Measurements from ENCODE around the gene GCK.

Gene GCK

DNA sequence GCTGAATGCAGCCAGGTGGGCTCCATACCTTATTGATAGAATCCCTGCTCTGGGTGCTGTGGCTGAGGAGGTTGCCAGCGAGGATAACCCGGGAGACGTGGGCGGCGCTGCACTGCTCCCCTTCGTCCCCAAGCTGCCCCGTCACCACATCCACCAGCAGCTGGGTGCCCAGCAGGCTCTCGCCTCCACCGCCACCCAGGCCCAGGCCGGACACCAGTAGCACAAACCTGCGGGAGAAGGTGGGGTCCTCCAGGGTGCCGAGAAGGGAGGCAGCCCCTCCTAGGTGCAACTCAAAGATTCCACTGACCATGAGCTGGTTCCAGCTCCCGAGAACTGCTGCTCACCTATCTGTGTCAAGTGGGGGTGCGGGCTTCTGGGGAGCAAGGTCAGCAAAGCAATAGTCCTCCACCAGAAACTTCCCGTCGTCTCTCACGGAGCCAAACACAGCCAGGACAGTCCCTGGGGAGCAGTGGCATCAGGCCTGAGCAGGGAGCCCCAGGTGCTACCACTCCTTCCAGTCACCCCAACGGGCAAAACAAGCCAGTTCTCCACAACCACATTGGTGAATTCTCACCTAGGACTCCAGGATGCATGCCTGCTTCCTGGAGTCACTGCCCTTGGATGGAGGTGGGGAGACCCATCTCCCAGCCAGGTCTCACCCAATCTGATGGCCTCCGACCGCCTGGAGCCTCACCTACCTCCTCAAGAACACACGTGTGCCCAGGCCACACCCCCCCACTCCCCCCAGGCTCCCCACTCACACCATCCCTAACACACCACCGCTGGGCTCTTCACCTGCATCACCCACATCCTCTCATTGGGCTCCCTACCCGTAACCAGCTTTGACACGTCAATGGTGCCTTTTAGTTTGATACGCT, 72.2 kb downstream of the GCK start:
- no peak for DNase-seq (ENCODE audit: low read depth)
- no peak overlapping the region for H3K4me3 ChIP-seq (ENCODE audit: low read depth, low read length)
- TF ChIP-seq, protein P1, sequence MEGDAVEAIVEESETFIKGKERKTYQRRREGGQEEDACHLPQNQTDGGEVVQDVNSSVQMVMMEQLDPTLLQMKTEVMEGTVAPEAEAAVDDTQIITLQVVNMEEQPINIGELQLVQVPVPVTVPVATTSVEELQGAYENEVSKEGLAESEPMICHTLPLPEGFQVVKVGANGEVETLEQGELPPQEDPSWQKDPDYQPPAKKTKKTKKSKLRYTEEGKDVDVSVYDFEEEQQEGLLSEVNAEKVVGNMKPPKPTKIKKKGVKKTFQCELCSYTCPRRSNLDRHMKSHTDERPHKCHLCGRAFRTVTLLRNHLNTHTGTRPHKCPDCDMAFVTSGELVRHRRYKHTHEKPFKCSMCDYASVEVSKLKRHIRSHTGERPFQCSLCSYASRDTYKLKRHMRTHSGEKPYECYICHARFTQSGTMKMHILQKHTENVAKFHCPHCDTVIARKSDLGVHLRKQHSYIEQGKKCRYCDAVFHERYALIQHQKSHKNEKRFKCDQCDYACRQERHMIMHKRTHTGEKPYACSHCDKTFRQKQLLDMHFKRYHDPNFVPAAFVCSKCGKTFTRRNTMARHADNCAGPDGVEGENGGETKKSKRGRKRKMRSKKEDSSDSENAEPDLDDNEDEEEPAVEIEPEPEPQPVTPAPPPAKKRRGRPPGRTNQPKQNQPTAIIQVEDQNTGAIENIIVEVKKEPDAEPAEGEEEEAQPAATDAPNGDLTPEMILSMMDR (IDR thresholded peaks at IDR 0.05; ENCODE audit: low read depth, low read length, missing control alignments), result no peak

DNA sequence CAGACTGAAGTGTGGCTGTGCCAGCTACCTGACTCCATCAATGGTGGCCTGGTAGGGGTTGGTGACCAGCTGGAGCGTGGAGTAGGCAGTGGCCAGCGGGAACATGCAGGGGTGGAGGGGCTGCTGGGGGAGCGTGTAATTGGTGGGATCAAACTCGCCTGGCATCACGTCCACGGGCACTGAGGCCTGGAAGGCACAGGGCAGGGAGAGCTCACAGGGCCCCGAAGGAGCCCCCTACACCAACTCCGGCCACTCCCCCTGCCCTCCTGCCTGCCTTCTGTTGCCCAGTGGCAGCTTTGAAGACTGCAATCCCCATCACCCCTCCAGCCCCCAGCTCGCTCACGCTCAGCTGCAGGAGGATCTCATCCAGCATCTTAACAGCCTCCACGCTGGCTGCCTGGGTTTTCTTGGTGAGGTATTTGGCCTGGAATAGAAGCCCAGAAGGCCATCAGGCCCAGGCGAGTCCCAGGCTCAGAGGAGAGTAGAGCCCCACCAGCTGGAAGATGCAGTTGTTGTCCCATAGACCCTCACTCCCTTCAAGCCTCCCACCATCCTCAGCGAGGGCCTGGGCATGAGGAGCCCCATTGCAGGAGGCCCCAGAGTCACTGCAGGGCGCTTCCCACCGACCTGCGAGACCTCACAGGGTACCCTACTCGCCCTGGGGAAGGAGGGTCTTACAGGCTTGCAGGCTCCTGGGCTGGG, 73.0 kb downstream of the GCK start:
- DNase-seq (ENCODE audit: low read depth), result no peak
- H3K4me3 ChIP-seq (ENCODE audit: low read depth, low read length), result no peak overlapping the region
- TF ChIP-seq, protein P1 (IDR thresholded peaks at IDR 0.05; ENCODE audit: low read depth, low read length, missing control alignments), result no peak

DNA sequence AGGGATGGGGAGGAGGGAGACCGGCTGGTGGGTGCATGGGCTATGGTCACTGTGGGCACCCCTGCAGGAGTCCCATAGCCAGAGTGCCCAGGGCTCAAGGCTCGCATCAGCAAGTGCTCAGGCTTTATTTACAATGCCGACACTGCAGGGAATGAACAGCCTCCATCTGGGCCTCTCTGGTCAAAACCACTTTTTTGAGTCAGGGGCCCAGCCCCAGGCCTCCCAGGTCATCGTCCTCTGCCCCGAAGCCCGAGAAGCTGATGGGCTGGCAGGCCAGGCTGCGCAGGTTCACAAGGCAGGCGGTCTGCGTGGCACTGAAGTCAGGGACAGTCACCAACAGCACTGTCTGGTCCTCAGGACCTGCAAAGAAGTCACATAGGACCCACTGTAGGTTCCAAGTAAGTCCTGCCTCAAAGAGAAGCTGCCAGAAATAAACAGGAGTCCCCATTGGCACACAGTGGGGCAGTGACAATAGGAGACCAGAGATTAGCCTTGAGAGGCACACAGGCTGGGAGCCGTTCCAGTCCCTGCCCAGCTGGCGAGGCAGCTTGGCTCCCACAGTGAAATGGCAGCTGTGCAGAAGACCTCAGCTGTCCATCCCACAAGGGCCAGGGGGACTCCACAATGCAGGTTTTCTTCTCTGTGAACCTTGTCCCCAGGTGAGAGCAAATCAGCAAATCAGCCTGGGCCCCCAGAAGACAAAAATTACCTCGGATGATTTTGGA, 74.5 kb downstream of the GCK start:
- TF ChIP-seq, protein P1 (IDR thresholded peaks at IDR 0.05; ENCODE audit: low read depth, low read length, missing control alignments), result no peak
- no peak for DNase-seq (ENCODE audit: low read depth)

DNA sequence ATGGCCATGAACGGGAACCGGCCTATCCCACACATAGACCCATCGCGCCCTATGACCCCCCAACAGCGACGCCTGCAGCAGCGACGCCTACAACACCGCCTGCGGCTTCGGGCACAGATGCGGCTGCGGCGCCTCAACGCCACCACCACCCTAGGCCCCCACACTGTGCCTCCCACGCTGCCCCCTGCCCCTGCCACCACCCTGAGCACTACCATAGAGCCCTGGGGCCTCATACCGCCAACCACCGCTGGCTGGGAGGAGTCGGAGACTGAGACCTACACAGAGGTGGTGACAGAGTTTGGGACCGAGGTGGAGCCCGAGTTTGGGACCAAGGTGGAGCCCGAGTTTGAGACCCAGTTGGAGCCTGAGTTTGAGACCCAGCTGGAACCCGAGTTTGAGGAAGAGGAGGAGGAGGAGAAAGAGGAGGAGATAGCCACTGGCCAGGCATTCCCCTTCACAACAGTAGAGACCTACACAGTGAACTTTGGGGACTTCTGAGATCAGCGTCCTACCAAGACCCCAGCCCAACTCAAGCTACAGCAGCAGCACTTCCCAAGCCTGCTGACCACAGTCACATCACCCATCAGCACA, 75.4 kb downstream of the GCK start:
- no peak overlapping the region for H3K4me3 ChIP-seq (ENCODE audit: low read depth, low read length)
- TF ChIP-seq, protein P1 (IDR thresholded peaks at IDR 0.05; ENCODE audit: low read depth, low read length, missing control alignments), result no peak
- no peak for DNase-seq (ENCODE audit: low read depth)

More for the DNA sequence above, 74.5 kb downstream of the GCK start:
- H3K4me3 ChIP-seq (ENCODE audit: low read depth, low read length), result no peak overlapping the region

DNA sequence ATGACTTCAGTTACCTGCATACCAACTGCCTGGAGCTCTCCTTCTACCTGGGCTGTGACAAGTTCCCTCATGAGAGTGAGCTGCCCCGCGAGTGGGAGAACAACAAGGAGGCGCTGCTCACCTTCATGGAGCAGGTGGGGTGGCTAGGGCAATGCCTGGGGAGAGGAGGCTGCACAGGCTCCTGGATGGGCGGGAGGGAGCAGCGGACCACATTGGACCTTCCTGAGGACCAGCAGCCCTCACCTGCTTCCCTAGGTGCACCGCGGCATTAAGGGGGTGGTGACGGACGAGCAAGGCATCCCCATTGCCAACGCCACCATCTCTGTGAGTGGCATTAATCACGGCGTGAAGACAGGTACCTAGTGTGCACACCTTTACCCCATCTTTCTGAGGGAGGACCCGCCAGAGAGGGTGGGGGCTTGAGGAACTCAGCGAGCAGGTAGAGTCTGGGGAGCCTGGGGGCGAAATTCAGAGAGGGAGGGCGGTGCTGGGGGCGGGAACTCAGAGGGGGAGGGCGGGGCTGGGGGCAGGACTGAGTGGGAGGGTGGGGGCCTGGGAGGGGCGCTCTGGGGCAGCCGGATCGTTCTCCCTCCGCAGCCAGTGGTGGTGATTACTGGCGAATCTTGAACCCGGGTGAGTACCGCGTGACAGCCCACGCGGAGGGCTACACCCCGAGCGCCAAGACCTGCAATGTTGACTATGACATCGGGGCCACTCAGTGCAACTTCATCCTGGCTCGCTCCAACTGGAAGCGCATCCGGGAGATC, 76.1 kb downstream of the GCK start:
- TF ChIP-seq, protein P1 (IDR thresholded peaks at IDR 0.05; ENCODE audit: low read depth, low read length, missing control alignments), result no peak
- H3K4me3 ChIP-seq (ENCODE audit: low read depth, low read length), result no peak overlapping the region
- no peak for DNase-seq (ENCODE audit: low read depth)

Data from GM12864 (cell line).